CD4-positive, alpha-beta T cell treated with Interleukin-21 for 1 hour (primary cell): ENCODE data around the gene AK9.
"Not testable (repeated sequence)": the region's sequence is repeated elsewhere in the genome, so short reads cannot be mapped to it uniquely, and the experiment has no call there.

ENCODE experiments used
- DNase-seq: peaks from one replicate; pipeline ENCODE4 v3.0.0-alpha.2; 2020

Gene AK9

GRCh38 chr6:109477725-109478124, 213.3 kb downstream of the AK9 start:
- DNase-seq: no peak

- no peak for DNase-seq
Observed at GRCh38 chr6:109477184-109477583, 213.8 kb downstream of the AK9 start.

GRCh38 chr6:109475625-109476024, 215.4 kb downstream of the AK9 start:
- no peak for DNase-seq

GRCh38 chr6:109474995-109475394, 216.0 kb downstream of the AK9 start:
- DNase-seq: no peak

GRCh38 chr6:109473120-109473519, 217.9 kb downstream of the AK9 start:
- DNase-seq: no peak

- no peak for DNase-seq
Observed at GRCh38 chr6:109472132-109472995, 218.6 kb downstream of the AK9 start.

- DNase-seq: no peak
Observed at GRCh38 chr6:109471105-109471810, 219.7 kb downstream of the AK9 start.

- no peak for DNase-seq
Observed at GRCh38 chr6:109469591-109470189, 221.3 kb downstream of the AK9 start.

GRCh38 chr6:109467696-109468095, 223.3 kb downstream of the AK9 start:
- no peak for DNase-seq

GRCh38 chr6:109466212-109466923, 224.6 kb downstream of the AK9 start:
- no peak for DNase-seq

GRCh38 chr6:109465772-109466171, 225.2 kb downstream of the AK9 start:
- no peak for DNase-seq

- no peak for DNase-seq
Observed at GRCh38 chr6:109461733-109462526, 229.1 kb downstream of the AK9 start.

GRCh38 chr6:109461205-109461604, 229.8 kb downstream of the AK9 start:
- not testable (repeated sequence) for DNase-seq

- no peak for DNase-seq
Observed at GRCh38 chr6:109460161-109460829, 230.7 kb downstream of the AK9 start.

- peak; percentile 60 for DNase-seq
Observed at GRCh38 chr6:109458774-109459531, 232.0 kb downstream of the AK9 start.

GRCh38 chr6:109457562-109457996, 233.4 kb downstream of the AK9 start:
- DNase-seq: no peak

- DNase-seq: no peak
Observed at GRCh38 chr6:109456710-109457561, 234.1 kb downstream of the AK9 start.

- DNase-seq: no peak
Observed at GRCh38 chr6:109456111-109456583, 234.9 kb downstream of the AK9 start.

- DNase-seq: peak; percentile 80
Observed at GRCh38 chr6:109455437-109456110, 235.4 kb downstream of the AK9 start, which contains the start of gene MICAL1. Gene MICAL1, minus strand, starts transcription at chr6:109455772. Its CDS starts 1,576 bp downstream, at chr6:109454196.
